Measurements from ENCODE around the gene TMTC3. TPM values are rescaled to one million over a fixed set of nuclear protein-coding genes. Genes with fewer than 3 reads are reported as not detected.
"Not testable (repeated sequence)": the region's sequence is repeated elsewhere in the genome, so short reads cannot be mapped to it uniquely, and the experiment has no call there.

TMTC3 gene
- total and polyA plus RNA-seq, 9 donors = 9.2 to 27.4 (median 13.3) TPM

- not testable (repeated sequence) for H3K36me3 ChIP-seq (ENCODE audit: control insufficient read depth, insufficient read depth, low read length); H3K4me1 ChIP-seq (ENCODE audit: control insufficient read depth, insufficient read depth, low read length); H3K4me3 ChIP-seq (ENCODE audit: low read length); H3K27ac ChIP-seq (ENCODE audit: low read length); DNase-seq; H3K27me3 ChIP-seq (ENCODE audit: control insufficient read depth, insufficient read depth, low read length)
- WGBS (ENCODE audit: insufficient coverage) = no CpG with 5 or more reads among the region's 1 CpG
- H3K9me3 ChIP-seq (replicated peaks; ENCODE audit: control insufficient read depth, low read depth, low read length) = peaks cover 33% of the 10 kb centered on the region
Measured at GRCh38 chr12:88210311-88210710, 68.2 kb downstream of the TMTC3 start.

DNA sequence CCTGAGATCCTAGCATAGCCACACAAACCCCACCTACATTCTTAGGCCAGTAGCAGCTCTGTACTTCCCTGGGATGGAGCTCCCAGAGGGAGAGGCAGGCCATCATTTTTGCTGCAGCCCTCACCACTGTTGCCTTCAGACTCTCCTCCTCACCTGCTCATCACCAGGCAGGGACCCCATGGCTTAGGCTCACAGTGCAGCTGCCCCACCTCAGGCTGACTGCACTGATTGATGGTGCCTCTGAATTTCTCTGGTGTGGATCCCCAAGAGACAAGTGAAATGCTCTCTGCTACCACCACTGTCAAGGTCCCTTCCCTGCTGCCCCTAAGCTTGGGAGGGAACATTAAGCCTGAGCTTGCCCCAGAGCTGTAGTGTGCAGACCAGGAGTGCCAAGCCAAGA, 76.2 kb downstream of the TMTC3 start:
- H3K36me3 ChIP-seq (ENCODE audit: control insufficient read depth, insufficient read depth, low read length) = no peaks in the 10 kb centered on the region
- no peak for DNase-seq
- peaks cover 24% of the 10 kb centered on the region for H3K9me3 ChIP-seq (replicated peaks; ENCODE audit: control insufficient read depth, low read depth, low read length)
- no peak overlapping the region for H3K27ac ChIP-seq (ENCODE audit: low read length)
- no peak overlapping the region for H3K4me3 ChIP-seq (ENCODE audit: low read length)
- no peaks in the 10 kb centered on the region for H3K27me3 ChIP-seq (ENCODE audit: control insufficient read depth, insufficient read depth, low read length)
- H3K4me1 ChIP-seq (ENCODE audit: control insufficient read depth, insufficient read depth, low read length) = no peaks in the 10 kb centered on the region

- no peak overlapping the region for H3K27ac ChIP-seq (ENCODE audit: low read length)
- H3K4me1 ChIP-seq (ENCODE audit: control insufficient read depth, insufficient read depth, low read length) = no peaks in the 10 kb centered on the region
- H3K27me3 ChIP-seq (ENCODE audit: control insufficient read depth, insufficient read depth, low read length) = no peaks in the 10 kb centered on the region
- no peaks in the 10 kb centered on the region for H3K36me3 ChIP-seq (ENCODE audit: control insufficient read depth, insufficient read depth, low read length)
- DNase-seq = no peak
- H3K4me3 ChIP-seq (ENCODE audit: low read length) = no peak overlapping the region
- H3K9me3 ChIP-seq (replicated peaks; ENCODE audit: control insufficient read depth, low read depth, low read length) = peaks cover 20% of the 10 kb centered on the region
Measured at GRCh38 chr12:88219861-88220260, 77.8 kb downstream of the TMTC3 start.

DNA sequence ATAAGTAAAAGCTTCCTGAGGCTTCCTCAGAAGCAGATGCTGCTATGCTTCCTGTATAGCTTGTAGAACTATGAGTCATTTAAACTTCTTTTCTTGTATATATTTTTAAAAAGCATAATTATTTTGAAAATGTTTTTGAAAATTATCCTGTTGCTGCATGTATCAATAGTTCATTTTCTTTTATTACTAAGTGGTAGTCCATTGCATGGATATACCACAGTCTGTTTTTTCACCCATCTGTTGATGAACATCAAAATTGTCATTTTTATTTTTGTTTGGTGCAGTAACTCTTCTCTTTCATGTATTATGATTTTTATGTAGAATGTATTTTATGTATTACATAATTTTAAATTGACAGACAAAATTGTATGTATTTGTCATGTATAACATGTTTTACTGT, 81.4 kb downstream of the TMTC3 start:
- no peaks in the 10 kb centered on the region for H3K27me3 ChIP-seq (ENCODE audit: control insufficient read depth, insufficient read depth, low read length)
- H3K36me3 ChIP-seq (ENCODE audit: control insufficient read depth, insufficient read depth, low read length) = no peaks in the 10 kb centered on the region
- no peak overlapping the region for H3K27ac ChIP-seq (ENCODE audit: low read length)
- H3K9me3 ChIP-seq (replicated peaks; ENCODE audit: control insufficient read depth, low read depth, low read length) = peaks cover 14% of the 10 kb centered on the region
- no peaks in the 10 kb centered on the region for H3K4me1 ChIP-seq (ENCODE audit: control insufficient read depth, insufficient read depth, low read length)
- no peak overlapping the region for H3K4me3 ChIP-seq (ENCODE audit: low read length)
- DNase-seq = no peak

- no peak overlapping the region for H3K4me3 ChIP-seq (ENCODE audit: low read length)
- no peaks in the 10 kb centered on the region for H3K36me3 ChIP-seq (ENCODE audit: control insufficient read depth, insufficient read depth, low read length)
Measured at GRCh38 chr12:88225776-88226175, 83.7 kb downstream of the TMTC3 start.

DNA sequence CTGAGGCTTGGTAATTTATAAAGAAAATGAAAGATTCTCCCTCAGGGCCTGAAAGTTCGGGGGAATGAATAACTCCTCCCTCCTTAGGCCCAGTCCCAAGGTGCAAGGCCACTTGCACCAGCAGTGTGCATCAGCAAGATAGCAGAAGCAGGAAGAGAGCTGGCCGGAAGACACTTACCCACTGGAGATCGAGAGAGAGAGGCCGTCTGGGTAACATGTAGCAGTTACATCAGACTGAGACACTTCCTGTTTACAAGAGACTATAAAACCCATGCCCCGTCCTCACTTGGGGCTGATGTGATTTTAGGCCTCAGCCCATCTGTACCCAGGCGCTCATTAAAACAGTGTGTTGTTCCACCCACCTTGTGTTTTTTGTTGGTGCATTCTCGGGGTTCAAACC, 85.2 kb downstream of the TMTC3 start:
- WGBS (ENCODE audit: insufficient coverage) = 61% methylated on average over 7 of the region's 7 CpGs
- Histone ChIP-seq H3K4me3 (ENCODE audit: low read length) (no peak overlapping the region), H3K36me3 (ENCODE audit: control insufficient read depth, insufficient read depth, low read length) (no peaks in the 10 kb centered on the region), H3K27ac (ENCODE audit: low read length) (no peak overlapping the region), H3K4me1 (ENCODE audit: control insufficient read depth, insufficient read depth, low read length) (no peaks in the 10 kb centered on the region), H3K27me3 (ENCODE audit: control insufficient read depth, insufficient read depth, low read length) (no peaks in the 10 kb centered on the region), H3K9me3 (replicated peaks; ENCODE audit: control insufficient read depth, low read depth, low read length) (peaks cover 5% of the 10 kb centered on the region)
- no peak for DNase-seq

More at GRCh38 chr12:88225776-88226175, 83.7 kb downstream of the TMTC3 start:
- H3K27me3 ChIP-seq (ENCODE audit: control insufficient read depth, insufficient read depth, low read length) = no peaks in the 10 kb centered on the region
- H3K27ac ChIP-seq (ENCODE audit: low read length) = no peak overlapping the region
- DNase-seq = no peak
- peaks cover 10% of the 10 kb centered on the region for H3K9me3 ChIP-seq (replicated peaks; ENCODE audit: control insufficient read depth, low read depth, low read length)
- no peaks in the 10 kb centered on the region for H3K4me1 ChIP-seq (ENCODE audit: control insufficient read depth, insufficient read depth, low read length)

GRCh38 chr12:88227871-88228270, 85.8 kb downstream of the TMTC3 start:
- H3K9me3 ChIP-seq (replicated peaks; ENCODE audit: control insufficient read depth, low read depth, low read length) = no peaks in the 10 kb centered on the region
- 95% methylated on average over 11 of the region's 12 CpGs for WGBS (ENCODE audit: insufficient coverage)
- no peaks in the 10 kb centered on the region for H3K27me3 ChIP-seq (ENCODE audit: control insufficient read depth, insufficient read depth, low read length)
- no peak overlapping the region for H3K27ac ChIP-seq (ENCODE audit: low read length)
- no peak for DNase-seq
- H3K4me3 ChIP-seq (ENCODE audit: low read length) = no peak overlapping the region
- no peaks in the 10 kb centered on the region for H3K36me3 ChIP-seq (ENCODE audit: control insufficient read depth, insufficient read depth, low read length)
- no peaks in the 10 kb centered on the region for H3K4me1 ChIP-seq (ENCODE audit: control insufficient read depth, insufficient read depth, low read length)

DNA sequence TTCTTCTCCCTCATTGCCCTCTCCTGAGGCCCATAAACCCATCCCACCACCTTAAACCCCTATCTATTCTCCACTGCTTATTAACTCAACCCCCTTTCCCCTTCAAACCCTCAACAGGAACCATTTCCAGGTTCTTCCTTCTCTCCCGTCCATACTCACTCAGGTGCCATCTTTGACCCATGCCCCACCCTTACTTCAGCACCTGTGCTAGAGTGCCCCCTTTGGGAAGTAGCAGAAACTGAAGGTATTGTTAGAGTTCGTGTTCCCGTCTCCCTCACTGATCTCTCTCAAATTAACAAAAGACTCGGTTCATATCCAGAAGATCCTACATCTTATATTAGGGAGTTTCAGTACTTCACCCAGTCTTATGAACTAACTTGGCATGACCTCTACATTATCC, 86.6 kb downstream of the TMTC3 start:
- WGBS (ENCODE audit: insufficient coverage) = 80% methylated on average over 1 of the region's 4 CpGs
- Histone ChIP-seq H3K27ac (ENCODE audit: low read length) (no peak overlapping the region), H3K4me3 (ENCODE audit: low read length) (no peak overlapping the region), H3K27me3 (ENCODE audit: control insufficient read depth, insufficient read depth, low read length) (no peaks in the 10 kb centered on the region), H3K36me3 (ENCODE audit: control insufficient read depth, insufficient read depth, low read length) (no peaks in the 10 kb centered on the region), H3K9me3 (replicated peaks; ENCODE audit: control insufficient read depth, low read depth, low read length) (no peaks in the 10 kb centered on the region), H3K4me1 (ENCODE audit: control insufficient read depth, insufficient read depth, low read length) (no peaks in the 10 kb centered on the region)
- DNase-seq = no peak

GRCh38 chr12:88230271-88230670, 88.2 kb downstream of the TMTC3 start:
- Histone ChIP-seq H3K36me3 (ENCODE audit: control insufficient read depth, insufficient read depth, low read length) (no peaks in the 10 kb centered on the region), H3K9me3 (replicated peaks; ENCODE audit: control insufficient read depth, low read depth, low read length) (no peaks in the 10 kb centered on the region), H3K4me3 (ENCODE audit: low read length) (no peak overlapping the region), H3K4me1 (ENCODE audit: control insufficient read depth, insufficient read depth, low read length) (no peaks in the 10 kb centered on the region), H3K27me3 (ENCODE audit: control insufficient read depth, insufficient read depth, low read length) (no peaks in the 10 kb centered on the region), H3K27ac (ENCODE audit: low read length) (no peak overlapping the region)
- DNase-seq = no peak
- 88% methylated on average over 2 of the region's 2 CpGs for WGBS (ENCODE audit: insufficient coverage)

GRCh38 chr12:88235183-88235833, 93.2 kb downstream of the TMTC3 start:
- no peaks in the 10 kb centered on the region for H3K9me3 ChIP-seq (replicated peaks; ENCODE audit: control insufficient read depth, low read depth, low read length)
- DNase-seq = no peak
- 86% methylated on average over 4 of the region's 7 CpGs for WGBS (ENCODE audit: insufficient coverage)
- H3K4me1 ChIP-seq (ENCODE audit: control insufficient read depth, insufficient read depth, low read length) = no peaks in the 10 kb centered on the region
- H3K36me3 ChIP-seq (ENCODE audit: control insufficient read depth, insufficient read depth, low read length) = no peaks in the 10 kb centered on the region
- no peak overlapping the region for H3K4me3 ChIP-seq (ENCODE audit: low read length)
- no peak overlapping the region for H3K27ac ChIP-seq (ENCODE audit: low read length)
- no peaks in the 10 kb centered on the region for H3K27me3 ChIP-seq (ENCODE audit: control insufficient read depth, insufficient read depth, low read length)

DNA sequence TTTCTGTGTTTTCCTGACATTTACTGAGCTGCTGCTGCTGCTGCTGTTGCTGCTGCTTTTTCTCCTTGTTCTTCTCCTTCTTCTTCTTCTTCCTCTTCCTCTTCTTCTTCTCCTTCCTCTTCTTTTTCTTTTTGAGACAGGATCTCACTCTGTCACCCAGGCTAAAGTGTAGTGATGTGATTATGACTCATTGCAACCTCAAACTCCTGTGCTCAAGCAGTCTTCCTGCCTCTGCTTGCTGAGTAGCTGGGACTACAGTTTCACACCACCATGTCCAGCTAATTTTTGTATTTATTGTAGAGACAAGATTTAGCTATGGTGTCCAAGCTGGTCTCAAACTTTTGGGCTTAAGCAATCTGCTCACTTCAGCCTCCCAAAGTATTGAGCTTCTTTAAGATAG, 95.8 kb downstream of the TMTC3 start:
- H3K4me1 ChIP-seq (ENCODE audit: control insufficient read depth, insufficient read depth, low read length) = no peaks in the 10 kb centered on the region
- no peaks in the 10 kb centered on the region for H3K27me3 ChIP-seq (ENCODE audit: control insufficient read depth, insufficient read depth, low read length)
- H3K27ac ChIP-seq (ENCODE audit: low read length) = no peak overlapping the region

More for the DNA sequence above, 95.8 kb downstream of the TMTC3 start:
- no peak for DNase-seq
- Histone ChIP-seq H3K9me3 (replicated peaks; ENCODE audit: control insufficient read depth, low read depth, low read length) (no peaks in the 10 kb centered on the region), H3K4me3 (ENCODE audit: low read length) (no peak overlapping the region), H3K36me3 (ENCODE audit: control insufficient read depth, insufficient read depth, low read length) (no peaks in the 10 kb centered on the region)

Data from muscle of leg (tissue), 11 donors.